GM23338 (cell line): Measurements from ENCODE around the gene RRP8.

Source experiments
- CTCF ChIP-seq, 2 experiments: fragments of 200-600 bp in 1 of 2; sonication (generic) in 1 of 2; conservative IDR thresholded peaks; 2 replicates each; pipeline versions ENCODE4 v1.5.1 to v1.6.1; 2016 to 2017; ENCODE audit warnings: antibody characterized with exemption in 2 of 2, low read depth in 2 of 2, mild to moderate bottlenecking in 2 of 2, moderate library complexity in 1 of 2
- EZH2 ChIP-seq: fragments of 200-600 bp; sonication (generic); IDR thresholded peaks from one replicate; pipeline ENCODE4 v1.8.0; 2017; ENCODE audit warnings: antibody characterized with exemption, mild to moderate bottlenecking, low read depth; ENCODE audit not compliant: unreplicated experiment
- EZH2phosphoT487 ChIP-seq: fragments of 200-600 bp; sonication (generic); IDR thresholded peaks from one replicate; pipeline ENCODE4 v1.8.1; 2018; ENCODE audit warnings: antibody characterized with exemption; ENCODE audit not compliant: unreplicated experiment
- ZNF114 ChIP-seq: fragments of 250-450 bp; sonication (Bioruptor Pico); IDR thresholded peaks from 2 replicates; pipeline ENCODE4 v1.5.0; 2020; ENCODE audit warnings: mild to moderate bottlenecking, moderate library complexity

DNA sequence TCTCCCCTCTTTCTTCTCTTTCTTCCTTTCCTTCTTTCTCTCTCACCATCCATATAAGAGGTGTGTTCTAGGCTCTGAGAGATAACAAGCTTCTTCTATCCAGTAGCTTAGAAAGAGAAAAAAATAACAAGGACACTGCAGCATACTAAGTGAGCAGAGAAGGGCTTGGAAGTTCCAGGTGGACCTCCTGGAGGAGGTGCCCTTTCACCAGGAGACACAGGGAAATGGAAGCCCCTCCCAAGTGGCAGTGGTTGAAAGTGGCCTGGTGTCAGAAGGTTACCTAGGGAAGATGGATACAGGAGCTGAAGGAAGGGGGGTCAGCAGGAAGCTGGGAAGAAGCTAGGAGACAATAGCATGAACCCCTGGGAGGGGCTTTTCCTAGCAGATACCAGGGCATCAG is 46.7 kb upstream of the RRP8 start:
- TF ChIP-seq CTCF (conservative IDR thresholded peaks at IDR 0.05; ENCODE audit: low read depth in 2 of 2) (no peak), EZH2 (no peak), EZH2phosphoT487 (no peak), ZNF114 (CRISPR knock-in tag) (no peak)
